GM04503 (cell line): ENCODE results near the gene SH3PXD2A.

Source experiments
- DNase-seq: peaks from one replicate; pipeline ENCODE4 v3.0.0-alpha.2; 2012; ENCODE audit warnings: low read depth

SH3PXD2A gene

DNA sequence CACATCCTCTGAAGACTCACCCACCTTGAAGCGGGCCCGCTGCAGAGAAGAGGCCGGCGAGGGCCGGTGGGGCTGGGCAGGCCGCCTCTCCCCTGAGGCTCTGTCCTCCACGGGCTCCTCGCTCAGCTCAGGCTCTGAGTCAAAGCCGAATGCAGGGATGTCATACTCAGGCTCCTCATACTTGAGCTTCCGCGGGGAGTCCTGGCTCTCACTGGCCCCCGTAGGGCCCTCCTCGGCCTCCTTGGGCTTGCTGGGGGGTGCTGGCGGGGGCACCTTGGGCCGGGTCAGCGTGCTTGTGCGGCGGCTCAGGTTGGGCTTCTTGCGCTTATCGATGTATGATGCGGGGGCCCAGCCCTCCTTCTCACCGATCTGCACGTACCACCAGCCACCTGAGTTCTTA is 252.0 kb downstream of the SH3PXD2A start:
- DNase-seq: no peak

DNA sequence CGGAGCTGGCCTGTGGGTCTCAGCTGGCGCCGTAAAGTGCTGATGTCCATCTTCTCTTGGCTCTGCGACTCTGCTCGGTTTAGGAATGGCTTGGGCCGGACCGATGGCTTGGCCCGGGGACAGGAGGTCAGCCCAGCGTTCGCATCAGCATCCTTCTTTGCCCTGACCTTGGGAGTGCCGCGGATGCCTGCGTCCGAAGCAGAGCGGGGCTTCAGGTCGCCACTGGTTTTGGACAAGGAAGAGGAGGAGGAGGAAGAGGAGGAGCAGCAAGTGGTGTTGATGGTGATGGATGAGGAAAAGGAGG is 252.6 kb downstream of the SH3PXD2A start:
- DNase-seq: no peak

DNA sequence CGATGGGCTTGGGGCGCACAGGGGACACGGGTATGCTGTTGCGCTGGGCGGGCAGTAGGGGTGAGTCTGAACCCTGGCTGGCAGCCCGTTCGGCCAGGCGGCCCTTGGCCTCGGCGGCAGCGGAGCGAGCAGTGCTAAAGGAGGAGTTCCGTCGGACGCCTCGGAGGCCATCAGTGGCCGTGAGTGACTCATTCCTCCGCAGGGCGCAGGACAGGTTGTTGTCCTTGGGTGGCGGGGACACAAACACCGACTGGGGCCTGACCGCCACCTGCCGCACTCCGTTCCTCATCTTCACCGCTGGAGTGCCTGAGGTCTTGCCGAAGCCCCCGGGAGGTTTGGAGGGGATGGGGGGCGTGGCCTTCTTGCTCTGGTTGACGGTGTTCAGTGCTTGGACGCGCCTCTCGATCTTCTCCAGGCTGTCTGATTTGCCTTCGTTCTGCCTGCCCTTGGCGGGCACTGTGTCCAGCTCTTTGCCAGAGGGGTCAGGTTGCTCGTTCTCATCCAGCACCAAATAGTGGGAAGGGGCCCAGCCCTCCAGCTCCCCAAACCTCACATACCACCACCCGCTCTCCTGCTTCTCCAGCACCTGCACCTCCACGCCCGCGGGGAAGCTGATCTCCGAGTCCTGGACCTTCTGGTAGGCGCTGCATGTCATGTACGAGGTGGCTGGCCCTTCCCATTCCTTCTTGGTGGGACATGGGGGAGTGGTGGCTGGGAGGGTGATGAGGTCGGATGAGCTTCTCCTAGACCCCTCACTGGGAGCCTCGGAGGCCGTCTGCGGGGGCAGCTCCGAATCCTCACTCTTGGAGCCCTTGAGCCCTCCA is 253.1 kb downstream of the SH3PXD2A start:
- no peak for DNase-seq

DNA sequence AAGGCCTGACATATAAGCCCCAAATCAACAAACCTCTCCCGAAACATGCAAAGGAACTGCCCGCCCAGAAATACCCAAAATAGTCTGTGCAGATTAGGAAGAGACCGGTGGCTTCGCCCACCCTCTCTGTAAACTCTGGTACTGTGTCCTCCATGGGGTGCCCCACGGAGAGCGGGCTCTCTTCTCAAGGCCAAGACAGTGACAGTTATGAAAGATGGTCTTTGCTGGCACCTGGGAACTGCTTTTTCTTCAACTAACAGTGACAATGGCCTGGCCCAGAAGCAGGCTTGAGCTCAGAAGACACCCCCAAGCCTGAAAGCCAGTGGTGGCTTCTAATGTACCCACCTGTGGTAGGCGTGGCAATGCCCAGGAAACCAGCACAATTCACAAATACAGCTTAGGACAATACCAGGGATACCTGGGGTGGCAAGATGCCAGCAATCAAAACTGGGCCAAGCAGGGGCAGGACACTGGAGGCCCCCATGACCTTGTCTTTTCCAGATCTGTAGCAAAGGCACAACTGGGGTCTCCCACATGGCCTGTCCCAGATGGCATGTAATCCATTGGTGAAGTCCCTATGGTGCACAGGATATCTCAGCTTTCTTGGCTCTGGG is 254.3 kb downstream of the SH3PXD2A start:
- no peak for DNase-seq

DNA sequence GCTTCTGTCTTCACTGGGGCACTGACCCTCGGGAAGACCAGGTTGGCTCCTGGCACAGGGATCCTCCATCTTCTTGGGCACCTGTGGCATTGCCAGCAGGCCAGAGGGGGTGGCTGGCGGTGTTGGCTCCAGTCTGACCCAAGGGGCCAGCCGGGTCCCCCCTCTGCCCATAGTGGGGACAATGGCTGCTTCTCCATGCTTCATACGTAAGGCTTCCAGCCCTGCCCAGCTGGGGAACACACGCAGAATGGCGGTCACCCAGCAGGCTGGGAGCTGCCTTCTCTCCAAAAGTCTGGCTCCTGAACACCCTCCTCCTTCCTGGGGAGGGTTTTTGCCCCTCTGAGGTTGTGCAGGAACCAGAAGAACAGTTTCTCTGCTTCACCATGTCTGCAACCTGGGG is 255.1 kb downstream of the SH3PXD2A start:
- DNase-seq: no peak

DNA sequence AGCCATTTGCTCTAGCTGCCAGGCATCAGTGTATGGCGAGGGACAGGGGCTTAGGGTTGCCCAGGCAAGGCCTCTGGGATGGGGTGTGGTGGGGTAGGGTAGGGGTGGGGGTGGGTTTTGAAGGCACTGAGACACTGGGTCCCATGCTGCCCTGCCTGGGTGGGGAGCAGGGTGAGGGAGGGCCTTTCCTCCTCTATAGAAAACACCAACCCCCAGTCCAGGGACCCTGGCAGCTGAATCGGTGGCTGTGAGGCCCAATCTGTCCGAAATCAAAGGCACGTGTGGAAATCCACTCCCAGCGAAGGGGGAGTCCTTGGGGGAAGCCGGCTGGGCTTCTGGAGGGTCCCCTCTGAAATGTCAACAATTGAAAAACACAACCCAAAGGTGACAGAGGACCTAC is 255.5 kb downstream of the SH3PXD2A start:
- DNase-seq: no peak

DNA sequence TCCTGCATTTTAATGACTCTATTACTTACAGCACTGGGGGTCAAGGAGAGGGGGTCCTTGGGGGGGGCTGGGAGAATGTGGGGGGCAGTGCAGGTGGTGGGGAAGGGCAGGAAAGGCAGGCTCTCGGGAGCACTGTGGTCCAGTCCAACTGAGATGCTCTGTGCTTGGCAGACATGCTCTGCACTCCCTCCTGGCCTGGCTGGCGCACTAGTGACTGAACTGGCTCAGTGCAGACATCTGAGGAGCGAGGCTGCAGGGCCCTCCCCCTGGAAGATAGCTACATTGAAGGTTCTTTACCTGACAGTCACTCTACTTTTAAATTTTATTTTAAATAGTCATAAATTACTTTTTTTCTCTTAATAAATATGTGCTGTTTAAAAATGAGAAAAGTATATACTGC is 256.2 kb downstream of the SH3PXD2A start:
- DNase-seq: no peak

DNA sequence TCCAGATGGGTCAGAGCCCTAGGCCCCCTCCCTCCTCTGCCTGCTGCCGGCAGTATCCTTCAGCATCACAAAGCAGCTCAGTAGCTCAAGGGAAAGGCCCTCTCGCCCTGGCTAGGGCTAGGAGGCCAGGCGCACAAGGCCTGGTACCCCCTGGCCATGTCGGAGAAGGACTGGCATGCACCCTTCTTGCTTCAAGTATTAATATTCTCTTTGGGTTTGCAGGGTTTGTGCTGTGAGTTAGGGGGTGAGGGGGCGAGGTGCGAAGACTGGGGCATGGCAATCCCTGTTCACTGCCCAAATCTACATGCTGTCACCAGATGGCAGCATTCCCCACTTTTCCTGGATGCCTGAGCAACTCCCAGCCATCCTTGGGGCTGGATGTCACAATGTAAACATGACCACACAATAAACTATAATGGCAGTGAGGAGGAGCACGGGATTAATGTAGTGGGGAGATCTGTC is 256.7 kb downstream of the SH3PXD2A start:
- peak; percentile 51 for DNase-seq

DNA sequence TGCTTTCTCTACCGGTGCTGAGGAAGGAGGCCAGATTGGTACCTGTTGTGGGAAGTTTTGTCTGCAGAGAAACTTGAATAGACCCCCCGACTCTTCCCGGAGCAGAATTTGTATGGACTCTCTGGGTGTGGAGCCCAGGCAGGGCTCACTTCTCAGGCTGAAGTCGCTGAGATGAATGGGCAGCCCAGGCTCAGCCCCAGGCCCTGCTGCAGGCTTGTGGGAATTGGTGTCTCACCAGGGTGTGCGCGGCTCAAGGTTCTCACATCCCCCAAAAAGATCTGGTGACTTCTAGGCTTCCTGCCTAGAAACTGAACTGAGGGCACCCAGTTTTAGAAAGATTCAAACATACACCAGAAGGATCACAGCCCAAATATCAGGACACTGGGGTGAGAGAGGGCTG is 258.4 kb downstream of the SH3PXD2A start:
- DNase-seq: no peak

DNA sequence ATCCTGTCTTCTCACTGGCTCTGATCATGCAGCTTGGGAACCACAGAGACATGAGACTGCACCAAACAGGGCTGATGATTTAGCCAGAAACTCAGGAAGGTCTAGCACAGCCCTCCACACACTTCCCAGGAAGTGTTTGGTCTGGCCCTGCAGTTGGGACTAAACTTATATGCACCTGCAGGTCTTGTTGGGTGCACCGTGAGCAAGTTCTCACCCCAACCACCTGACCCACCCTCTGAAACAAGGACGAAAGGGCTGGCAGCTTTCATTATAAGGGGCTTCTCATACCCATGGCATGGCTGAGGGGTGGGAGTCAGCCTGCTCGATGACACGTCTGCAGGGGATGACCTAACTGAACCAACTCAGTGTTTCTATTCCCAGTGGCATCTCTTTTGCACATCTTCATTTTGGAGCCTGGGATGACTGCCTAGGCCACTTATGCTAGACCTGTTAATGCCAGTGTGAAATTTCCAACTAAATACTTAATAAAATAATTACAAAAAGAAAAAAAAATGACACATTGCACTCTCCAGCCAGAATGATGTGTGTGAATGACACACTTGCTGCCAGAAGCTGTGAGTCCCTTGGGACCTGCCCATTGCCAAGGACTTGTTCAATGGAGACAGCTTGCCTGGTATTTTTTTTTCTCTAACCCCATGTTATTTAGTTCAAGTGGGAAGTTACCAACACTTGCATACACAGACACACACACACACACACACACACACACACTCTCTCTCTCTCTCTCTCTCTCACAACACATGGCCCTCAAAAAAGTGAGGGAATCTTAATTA is 259.2 kb downstream of the SH3PXD2A start:
- DNase-seq: no peak

DNA sequence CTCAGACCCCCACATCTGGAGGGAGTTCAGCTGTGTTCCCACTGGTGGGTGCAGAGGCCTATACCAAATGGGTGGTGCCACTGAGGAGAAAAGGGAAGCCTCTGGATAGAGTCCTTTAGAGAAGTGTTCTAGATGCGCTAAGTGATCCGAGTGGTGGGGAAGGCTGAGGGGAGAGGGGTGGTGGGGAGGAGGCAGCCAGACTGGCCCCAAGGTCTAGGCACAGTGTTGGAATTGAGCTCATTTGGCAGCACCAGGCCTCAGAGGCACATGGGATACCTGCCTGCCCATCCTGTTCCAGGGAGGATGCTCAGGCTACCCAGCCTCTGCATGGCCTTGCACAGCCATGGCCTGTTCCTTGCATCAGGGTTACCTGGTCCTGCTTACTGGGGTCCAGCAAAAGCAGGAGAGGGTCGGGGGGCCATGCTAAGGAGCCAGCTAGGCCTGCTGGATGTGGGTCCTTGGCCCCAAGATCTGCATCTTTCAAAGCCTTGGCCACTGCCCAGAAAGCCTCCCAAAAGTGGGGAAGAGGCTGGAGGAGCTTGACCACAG is 262.3 kb downstream of the SH3PXD2A start:
- DNase-seq: no peak

DNA sequence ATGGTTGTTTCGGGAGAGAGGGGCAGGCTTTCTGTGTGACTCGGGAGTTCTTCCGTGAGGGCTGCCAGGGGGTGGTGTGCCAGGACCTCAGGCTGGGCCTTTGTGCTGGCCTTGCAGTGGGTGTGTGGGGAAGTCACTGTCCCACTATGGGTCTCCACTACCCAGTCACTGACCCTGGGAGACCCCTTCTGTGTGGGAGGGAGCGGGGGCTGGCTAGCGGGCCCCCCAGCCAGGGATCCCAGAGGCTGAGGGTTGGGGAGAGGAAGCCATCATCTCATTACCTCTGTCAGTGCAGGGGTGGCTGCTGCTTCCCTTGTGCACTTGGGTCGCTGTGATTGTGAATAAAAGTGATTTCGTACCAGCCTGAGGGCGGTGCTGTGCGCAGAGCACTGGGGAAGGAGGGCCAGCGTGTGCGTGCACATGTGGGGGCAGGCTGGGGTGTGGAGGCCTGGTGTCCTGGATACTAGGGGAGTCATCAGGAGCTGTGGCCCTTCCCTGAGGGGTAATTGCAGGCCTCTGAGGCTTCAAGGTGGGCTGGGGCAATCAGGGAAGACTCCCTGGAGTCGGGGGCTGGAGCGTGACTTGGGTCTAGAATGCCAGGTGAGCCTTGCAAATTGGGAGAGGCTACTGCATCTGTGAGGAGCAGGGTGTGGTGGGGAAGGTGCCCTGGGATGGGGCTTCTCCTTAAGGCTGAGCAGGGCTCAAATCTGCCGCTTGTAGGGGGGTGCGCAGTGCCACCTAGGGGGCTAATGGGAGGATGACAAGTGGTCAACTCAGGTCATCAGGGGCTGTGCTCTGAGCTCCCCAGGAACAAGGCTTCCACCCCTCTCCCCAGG is 263.0 kb downstream of the SH3PXD2A start:
- no peak for DNase-seq

DNA sequence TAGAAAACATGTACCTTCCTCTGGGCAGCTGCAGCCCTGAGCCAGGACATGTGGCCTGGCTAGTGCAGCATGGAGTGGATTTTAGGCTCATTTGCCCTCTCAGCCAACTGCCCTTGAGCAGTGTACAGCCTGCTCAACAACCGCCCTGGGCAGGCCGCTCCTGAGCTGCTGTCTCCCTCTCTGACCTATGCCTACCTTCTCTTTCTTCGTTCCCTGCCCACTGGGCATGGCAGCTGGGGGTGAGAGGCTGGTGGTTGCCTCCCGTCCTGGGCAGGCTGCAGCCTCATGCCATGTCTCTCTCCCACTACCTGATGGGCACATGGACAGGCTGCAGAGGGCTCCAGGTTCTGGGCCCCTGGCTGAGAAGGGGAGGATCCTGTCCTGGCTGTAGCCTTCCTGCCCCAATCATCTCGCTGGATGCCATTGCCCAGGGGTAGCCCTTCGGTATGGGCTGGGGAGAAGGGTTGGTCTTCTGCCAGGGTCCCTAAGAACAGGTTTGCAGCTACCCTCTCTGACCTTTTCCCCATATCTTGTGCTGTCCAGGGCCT is 264.6 kb downstream of the SH3PXD2A start:
- no peak for DNase-seq

DNA sequence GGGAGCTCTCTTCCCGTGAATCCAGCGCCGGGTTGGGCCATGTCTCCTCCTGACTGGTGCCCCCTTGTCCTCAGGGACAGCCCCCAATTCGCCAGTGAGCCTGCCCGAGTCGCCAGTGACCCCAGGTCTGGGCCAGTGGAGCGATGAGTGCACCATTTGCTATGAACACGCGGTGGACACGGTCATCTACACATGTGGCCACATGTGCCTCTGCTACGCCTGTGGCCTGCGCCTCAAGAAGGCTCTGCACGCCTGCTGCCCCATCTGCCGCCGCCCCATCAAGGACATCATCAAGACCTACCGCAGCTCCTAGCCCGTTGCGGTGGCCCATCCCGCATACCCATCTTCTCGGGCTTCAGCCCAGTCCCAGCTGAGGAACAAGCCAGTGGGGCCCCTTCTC is 265.3 kb downstream of the SH3PXD2A start:
- DNase-seq: no peak

DNA sequence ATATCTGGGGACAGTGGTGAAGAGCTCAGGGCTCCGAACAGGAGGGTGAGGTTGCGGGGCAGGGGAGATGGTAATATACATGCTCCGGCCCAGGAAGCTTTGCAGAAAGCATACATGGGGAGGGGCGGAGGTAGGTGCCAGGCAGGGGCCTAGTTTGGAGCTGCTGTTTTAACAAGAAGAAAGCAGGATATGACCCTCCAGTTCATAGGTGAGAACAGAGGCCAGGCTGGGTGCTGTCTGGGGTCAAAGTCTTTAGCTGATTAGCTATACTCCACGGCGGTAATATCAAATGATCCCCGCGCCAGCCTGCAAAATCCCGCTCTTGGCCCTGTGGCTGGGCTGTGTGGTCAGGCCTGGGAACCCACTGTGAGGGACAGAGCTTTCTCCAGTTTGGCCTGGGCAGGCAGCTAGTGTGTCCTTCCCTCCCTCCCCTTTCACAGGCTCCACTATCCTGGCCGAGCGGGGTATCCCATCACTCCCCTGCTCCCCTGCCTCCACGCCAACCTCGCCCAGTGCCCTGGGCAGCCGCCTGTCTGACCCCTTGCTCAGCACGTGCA is 266.2 kb downstream of the SH3PXD2A start:
- no peak for DNase-seq

DNA sequence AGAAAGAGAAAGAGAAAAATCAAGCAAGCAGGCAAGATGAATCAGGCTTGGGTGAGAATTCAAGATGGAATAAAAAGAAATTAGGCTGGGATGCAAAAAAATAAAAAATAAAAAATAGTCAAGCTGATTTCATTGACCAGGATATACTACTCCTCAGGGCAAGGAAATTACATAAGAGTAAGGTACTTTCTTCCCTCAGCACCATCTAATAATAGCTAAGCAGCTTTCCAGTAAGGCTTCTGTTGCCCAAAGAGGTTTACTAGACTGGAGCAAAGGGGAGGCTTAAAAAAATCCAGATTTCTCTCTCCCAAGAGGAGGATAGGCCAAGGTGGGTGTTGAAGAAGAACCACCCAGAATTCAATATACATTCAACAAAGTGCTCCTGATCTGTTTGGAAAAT is 268.3 kb downstream of the SH3PXD2A start:
- DNase-seq: no peak

DNA sequence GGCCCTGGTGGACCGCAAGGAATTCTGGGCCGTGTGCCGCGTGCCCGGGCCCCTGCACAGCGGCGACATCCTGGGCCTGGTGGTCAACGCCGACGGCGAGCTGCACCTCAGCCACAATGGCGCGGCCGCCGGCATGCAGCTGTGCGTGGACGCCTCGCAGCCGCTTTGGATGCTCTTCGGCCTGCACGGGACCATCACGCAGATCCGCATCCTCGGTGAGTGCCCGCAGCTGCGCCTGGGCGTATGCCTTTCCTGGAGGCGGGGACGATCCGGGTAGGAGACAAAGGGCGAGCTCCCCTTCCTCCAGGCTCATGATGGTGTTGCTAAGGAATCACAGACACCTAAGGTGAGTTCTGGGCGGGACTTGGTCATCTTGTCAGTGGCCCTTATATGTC is 270.4 kb downstream of the SH3PXD2A start:
- no peak for DNase-seq

DNA sequence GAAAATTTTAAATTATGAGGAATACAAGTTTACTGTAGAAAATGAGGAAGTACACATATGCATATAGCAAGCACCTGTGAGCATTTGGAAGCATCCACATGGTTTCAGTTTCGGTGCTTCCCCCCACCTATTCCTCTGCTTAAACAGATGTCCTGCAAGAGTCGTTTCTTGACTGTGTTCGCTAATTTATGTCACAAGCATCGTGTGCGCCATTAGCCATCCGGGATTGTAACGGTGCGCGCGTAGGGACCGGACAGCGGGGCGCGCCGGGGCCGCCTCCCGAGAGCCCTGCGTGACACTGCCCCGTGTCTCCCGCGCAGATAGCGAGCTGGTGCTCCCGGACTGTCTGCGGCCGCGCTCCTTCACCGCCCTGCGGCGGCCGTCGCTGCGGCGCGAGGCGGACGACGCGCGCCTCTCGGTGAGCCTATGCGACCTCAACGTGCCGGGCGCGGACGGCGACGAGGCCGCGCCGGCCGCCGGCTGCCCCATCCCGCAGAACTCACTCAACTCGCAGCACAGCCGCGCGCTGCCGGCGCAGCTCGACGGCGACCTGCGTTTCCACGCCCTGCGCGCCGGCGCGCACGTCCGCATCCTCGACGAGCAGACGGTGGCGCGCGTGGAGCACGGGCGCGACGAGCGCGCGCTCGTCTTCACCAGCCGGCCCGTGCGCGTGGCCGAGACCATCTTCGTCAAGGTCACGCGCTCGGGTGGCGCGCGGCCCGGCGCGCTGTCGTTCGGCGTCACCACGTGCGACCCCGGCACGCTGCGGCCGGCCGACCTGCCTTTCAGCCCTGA is 271.0 kb downstream of the SH3PXD2A start:
- DNase-seq: no peak

DNA sequence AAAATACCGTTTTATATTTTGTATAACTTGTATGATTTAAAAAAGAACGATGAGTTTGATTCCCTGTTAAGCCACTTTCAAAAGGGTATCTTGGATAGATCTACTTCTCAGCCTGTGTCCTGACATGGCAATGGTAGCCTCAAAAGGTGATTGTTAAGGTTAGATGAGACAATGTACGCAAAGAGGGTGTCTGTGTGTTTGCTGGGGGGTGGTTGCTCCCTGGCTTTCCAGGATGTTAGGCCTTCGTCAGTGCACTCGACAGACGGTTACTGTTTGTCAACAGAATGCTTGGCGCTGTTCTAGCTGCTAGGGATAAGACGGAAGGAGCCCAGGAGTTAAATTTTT is 271.5 kb downstream of the SH3PXD2A start:
- DNase-seq: no peak

DNA sequence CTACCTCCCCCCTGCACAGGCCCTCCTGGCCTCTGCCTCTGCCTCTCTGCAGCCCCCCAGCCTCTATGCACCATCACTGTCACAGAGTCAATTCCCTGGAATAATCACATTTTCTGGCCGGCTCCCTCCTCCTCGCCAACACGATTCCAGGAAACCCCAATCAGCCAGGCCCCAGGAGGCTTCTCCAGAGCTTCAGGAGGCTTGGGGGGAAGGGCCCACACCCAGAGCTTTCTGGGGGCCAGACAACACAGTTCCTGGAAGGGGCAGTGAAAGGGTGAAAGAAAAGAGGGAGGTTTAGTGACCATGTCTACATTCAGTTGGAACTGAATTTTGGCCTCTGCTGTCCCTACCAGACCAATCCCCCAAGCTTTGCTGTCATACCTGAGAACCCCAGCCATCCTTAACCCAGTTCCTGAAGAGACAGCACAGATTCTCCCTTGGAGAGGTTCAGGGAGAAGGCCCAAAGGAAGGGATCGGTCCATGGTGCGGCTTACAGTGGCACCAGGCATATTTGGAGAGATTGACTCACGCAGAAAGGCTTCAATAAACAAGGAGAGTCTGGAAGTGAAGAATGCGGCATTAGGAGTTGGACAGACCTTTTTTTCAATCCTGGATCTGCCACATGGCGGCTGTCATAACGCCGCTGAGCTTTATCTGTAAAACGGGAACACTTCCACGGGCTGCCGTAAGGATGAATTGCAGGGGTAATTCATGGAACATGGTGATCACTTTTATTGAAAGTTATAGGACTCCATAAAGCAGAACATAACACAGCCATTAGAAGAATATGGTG is 272.8 kb downstream of the SH3PXD2A start:
- DNase-seq: no peak
